Neural progenitor cell (in vitro differentiated cells): ENCODE data around the gene PKP3. TPM values are rescaled to one million over a fixed set of nuclear protein-coding genes. Genes with fewer than 3 reads are reported as not detected.

ENCODE experiments used
- DNase-seq: peaks from one replicate; pipeline ENCODE4 v3.0.0-alpha.2; 2016; ENCODE audit warnings: low spot score
- H2AFZ ChIP-seq: fragments of 200-600 bp; sonication (generic); replicated peaks from 2 replicates; pipeline ENCODE4 v1.6.1; 2016; ENCODE audit warnings: antibody characterized with exemption
- H3F3A ChIP-seq: fragments of 200-600 bp; sonication (generic); 2 replicates; pipeline ENCODE4 v1.6.1; 2016; ENCODE audit warnings: antibody characterized with exemption, low read depth
- H3K27ac ChIP-seq: fragments of 200-600 bp; sonication (generic); 2 replicates; pipeline ENCODE4 v1.5.1; 2016; ENCODE audit warnings: mild to moderate bottlenecking
- H3K27me3 ChIP-seq: fragments of 200-600 bp; sonication (generic); 2 replicates; pipeline ENCODE4 v1.6.1; 2016; ENCODE audit warnings: mild to moderate bottlenecking, moderate library complexity
- H3K36me3 ChIP-seq: fragments of 200-600 bp; sonication (generic); 2 replicates; pipeline ENCODE4 v1.5.1; 2016
- H3K4me1 ChIP-seq: fragments of 200-600 bp; sonication (generic); 2 replicates; pipeline ENCODE4 v1.6.1; 2016; ENCODE audit warnings: mixed run types
- H3K4me2 ChIP-seq: fragments of 200-600 bp; sonication (generic); 2 replicates; pipeline ENCODE4 v1.6.1; 2016
- H3K4me3 ChIP-seq: fragments of 200-600 bp; sonication (generic); 2 replicates; pipeline ENCODE4 v1.5.1; 2016
- H3K79me2 ChIP-seq: fragments of 200-600 bp; sonication (generic); 2 replicates; pipeline ENCODE4 v1.6.1; 2016; ENCODE audit warnings: low read depth
- H3K9ac ChIP-seq: fragments of 200-600 bp; sonication (generic); 2 replicates; pipeline ENCODE4 v1.6.1; 2016
- H3K9me3 ChIP-seq: fragments of 200-600 bp; sonication (generic); 2 replicates; pipeline ENCODE4 v1.5.1; 2016; ENCODE audit warnings: low read depth
- H4K20me1 ChIP-seq: fragments of 200-600 bp; sonication (generic); 2 replicates; pipeline ENCODE4 v1.6.1; 2016; ENCODE audit warnings: low read depth
- H3K27ac Mint-ChIP-seq: 3 replicates; pipeline ENCODE4 v1.8.0; 2021; ENCODE audit warnings: mixed read lengths
- H3K27me3 Mint-ChIP-seq: 2 replicates; pipeline ENCODE4 v1.8.0; 2022; ENCODE audit warnings: low read depth, mild to moderate bottlenecking, inconsistent platforms, moderate library complexity, mixed read lengths; ENCODE audit not compliant: insufficient read depth
- H3K36me3 Mint-ChIP-seq: 3 replicates; pipeline ENCODE4 v1.8.0; 2021; ENCODE audit warnings: mixed read lengths
- H3K4me1 Mint-ChIP-seq: 3 replicates; pipeline ENCODE4 v1.8.0; 2021; ENCODE audit warnings: mixed read lengths
- H3K4me3 Mint-ChIP-seq: 3 replicates; pipeline ENCODE4 v1.8.0; 2021; ENCODE audit warnings: mild to moderate bottlenecking, moderate library complexity, mixed read lengths
- H3K9me3 Mint-ChIP-seq: 3 replicates; pipeline ENCODE4 v1.8.0; 2020; ENCODE audit warnings: mixed read lengths
- EZH2 ChIP-seq: fragments of 200-600 bp; sonication (generic); IDR thresholded peaks from 2 replicates; pipeline ENCODE4 v1.6.1; 2017; ENCODE audit warnings: antibody characterized with exemption, mild to moderate bottlenecking, moderate library complexity
- EZH2phosphoT487 ChIP-seq: fragments of 200-600 bp; sonication (generic); IDR thresholded peaks from 2 replicates; pipeline ENCODE4 v1.6.1; 2017; ENCODE audit warnings: antibody characterized with exemption
- total RNA-seq: library from RNA; depleted of rRNA; stranded (reverse); fragments of >200 nt; gene quantifications from 2 replicates; pipeline ENCODE4 v1.2.3, GENCODE V29; 2015; ENCODE audit warnings: low replicate concordance
- TF ChIP-seq, protein P1 (sequence below): fragments of 200-600 bp; sonication (generic); IDR thresholded peaks from 2 replicates; pipeline ENCODE4 v1.5.1; 2017; ENCODE audit warnings: antibody characterized with exemption, mild to moderate bottlenecking

Gene PKP3
- total RNA-seq, 1 donor from 2014 or later, result 8.5 TPM

- Histone ChIP-seq H3K9ac (no peak overlapping the region), H3K4me3 (no peak overlapping the region), H3F3A (no peaks in the 10 kb centered on the region), H2AFZ (no peak overlapping the region), H3K4me1 (peaks cover 10% of the 10 kb centered on the region), H3K27me3 (no peaks in the 10 kb centered on the region), H3K4me2 (no peak overlapping the region), H3K27ac (no peak overlapping the region), H3K9me3 (no peaks in the 10 kb centered on the region), H3K36me3 (no peaks in the 10 kb centered on the region), H4K20me1 (no peaks in the 10 kb centered on the region), H3K79me2 (no peaks in the 10 kb centered on the region)
- H3K27me3 Mint-ChIP-seq, result peaks cover 8% of the 10 kb centered on the region
- H3K9me3 Mint-ChIP-seq, result peaks cover 8% of the 10 kb centered on the region
- no peaks in the 10 kb centered on the region for H3K36me3 Mint-ChIP-seq
- H3K27ac Mint-ChIP-seq, result no peak overlapping the region
- H3K4me1 Mint-ChIP-seq, result peaks cover 9% of the 10 kb centered on the region
- H3K4me3 Mint-ChIP-seq, result no peak overlapping the region
- no peak for DNase-seq
- TF ChIP-seq, protein P1, sequence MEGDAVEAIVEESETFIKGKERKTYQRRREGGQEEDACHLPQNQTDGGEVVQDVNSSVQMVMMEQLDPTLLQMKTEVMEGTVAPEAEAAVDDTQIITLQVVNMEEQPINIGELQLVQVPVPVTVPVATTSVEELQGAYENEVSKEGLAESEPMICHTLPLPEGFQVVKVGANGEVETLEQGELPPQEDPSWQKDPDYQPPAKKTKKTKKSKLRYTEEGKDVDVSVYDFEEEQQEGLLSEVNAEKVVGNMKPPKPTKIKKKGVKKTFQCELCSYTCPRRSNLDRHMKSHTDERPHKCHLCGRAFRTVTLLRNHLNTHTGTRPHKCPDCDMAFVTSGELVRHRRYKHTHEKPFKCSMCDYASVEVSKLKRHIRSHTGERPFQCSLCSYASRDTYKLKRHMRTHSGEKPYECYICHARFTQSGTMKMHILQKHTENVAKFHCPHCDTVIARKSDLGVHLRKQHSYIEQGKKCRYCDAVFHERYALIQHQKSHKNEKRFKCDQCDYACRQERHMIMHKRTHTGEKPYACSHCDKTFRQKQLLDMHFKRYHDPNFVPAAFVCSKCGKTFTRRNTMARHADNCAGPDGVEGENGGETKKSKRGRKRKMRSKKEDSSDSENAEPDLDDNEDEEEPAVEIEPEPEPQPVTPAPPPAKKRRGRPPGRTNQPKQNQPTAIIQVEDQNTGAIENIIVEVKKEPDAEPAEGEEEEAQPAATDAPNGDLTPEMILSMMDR, result no peak
- no peak for TF ChIP-seq EZH2phosphoT487
- TF ChIP-seq EZH2, result no peak
Observed at GRCh38 chr11:440065-441042, 46.3 kb downstream of the PKP3 start.

- Histone ChIP-seq H3K27me3 (no peaks in the 10 kb centered on the region), H4K20me1 (no peaks in the 10 kb centered on the region), H3K9me3 (no peaks in the 10 kb centered on the region), H3K4me1 (peaks cover 10% of the 10 kb centered on the region), H3K4me2 (peak overlapping the region; percentile 78), H3K27ac (no peak overlapping the region), H3K79me2 (no peaks in the 10 kb centered on the region), H2AFZ (no peak overlapping the region), H3F3A (peaks cover under 1% of the 10 kb centered on the region), H3K36me3 (no peaks in the 10 kb centered on the region), H3K4me3 (no peak overlapping the region), H3K9ac (no peak overlapping the region)
- peaks cover 8% of the 10 kb centered on the region for H3K9me3 Mint-ChIP-seq
- DNase-seq, result no peak
- no peak overlapping the region for H3K27ac Mint-ChIP-seq
- TF ChIP-seq, protein P1, result no peak
- TF ChIP-seq EZH2phosphoT487 (no peak), EZH2 (no peak)
- H3K36me3 Mint-ChIP-seq, result no peaks in the 10 kb centered on the region
- peaks cover 12% of the 10 kb centered on the region for H3K4me1 Mint-ChIP-seq
- H3K27me3 Mint-ChIP-seq, result peaks cover 8% of the 10 kb centered on the region
- no peak overlapping the region for H3K4me3 Mint-ChIP-seq
Observed at GRCh38 chr11:441043-441417, 47.0 kb downstream of the PKP3 start.

- Mint-ChIP-seq H3K27me3 (peaks cover 5% of the 10 kb centered on the region), H3K36me3 (no peaks in the 10 kb centered on the region), H3K9me3 (peaks cover 4% of the 10 kb centered on the region), H3K4me1 (peaks cover 13% of the 10 kb centered on the region), H3K27ac (no peak within 1 kb of the TSS), H3K4me3 (no peak within 1 kb of the TSS)
- peaks cover 10% of the 10 kb centered on the region for H3K4me1 ChIP-seq
- no peaks in the 10 kb centered on the region for H4K20me1 ChIP-seq
- peak within 1 kb of the TSS; percentile 89 for H2AFZ ChIP-seq
- H3K79me2 ChIP-seq, result no peaks in the 10 kb centered on the region
- H3K27me3 ChIP-seq, result no peaks in the 10 kb centered on the region
- H3K27ac ChIP-seq, result no peak within 1 kb of the TSS
- H3K9ac ChIP-seq, result no peak within 1 kb of the TSS
- H3K36me3 ChIP-seq, result no peaks in the 10 kb centered on the region
- TF ChIP-seq, protein P1, result no peak
- TF ChIP-seq EZH2 (no peak), EZH2phosphoT487 (no peak)
- peak within 1 kb of the TSS; percentile 42 for H3K4me3 ChIP-seq
- peak within 1 kb of the TSS; percentile 78 for H3K4me2 ChIP-seq
- H3F3A ChIP-seq, result peaks cover 7% of the 10 kb centered on the region
- no peaks in the 10 kb centered on the region for H3K9me3 ChIP-seq
- DNase-seq, result peak; percentile 59
Observed at GRCh38 chr11:441418-442274, 47.6 kb downstream of the PKP3 start, which contains the start of gene ANO9. TSS of gene ANO9 (minus strand) at chr11:442011. CDS start at chr11:441926, 85 bp downstream.
